ENCODE results near the gene IGSF6.

DNA sequence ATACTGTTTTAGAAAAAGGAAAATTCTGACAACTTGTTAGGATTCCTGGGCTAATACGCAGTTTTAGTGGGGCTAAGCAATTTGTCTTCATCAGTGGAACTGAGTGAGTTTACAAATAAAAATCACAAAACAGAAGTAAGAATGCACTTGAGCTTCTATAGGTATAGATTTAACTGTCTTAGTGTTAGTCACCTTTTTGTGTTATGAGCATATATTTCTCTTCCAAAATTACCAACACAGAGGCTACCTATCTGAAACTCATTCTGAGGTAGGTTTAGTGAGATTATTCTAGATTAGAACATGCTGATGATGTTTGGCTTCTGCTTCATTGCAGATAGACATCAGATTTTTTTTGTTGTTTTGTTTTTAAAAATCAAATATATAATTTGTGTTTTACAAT, 29.9 kb downstream of the IGSF6 start:
- no peak for TF ChIP-seq CTBP1 (IDR thresholded peaks at IDR 0.05; ENCODE audit: borderline replicate concordance)
- no peak for TF ChIP-seq FOXA1 (IDR thresholded peaks at IDR 0.05)
- no peak for TF ChIP-seq BHLHE40 (IDR thresholded peaks at IDR 0.05; ENCODE audit: borderline replicate concordance)

Measured in HEK293T (cell line).